ENCODE results near the gene TIMM50.

- TF ChIP-seq POLR2A (IDR thresholded peaks at IDR 0.05) = no peak
- no peak for TF ChIP-seq CTCF (IDR thresholded peaks at IDR 0.05)
Measured at GRCh38 chr19:39438270-39438934, 42.2 kb upstream of the TIMM50 start.
